Psoas muscle (tissue), 8 donors: ENCODE data around the gene PRPS2. TPM values are rescaled to one million over a fixed set of nuclear protein-coding genes. Genes with fewer than 3 reads are reported as not detected.

Experiments
- ATAC-seq, 4 donors: fragments of 200-7000 bp; cut with Tn5 transposase; one replicate each; pipeline ENCODE4 v1.9.1; 2020; ENCODE audit warnings: moderate library complexity in 3 of 4, mild to moderate bottlenecking in 2 of 4
- DNase-seq, 2 donors: peaks; one replicate each; pipeline ENCODE4 v3.0.0-alpha.2; 2020
- H3K27ac ChIP-seq: fragments of 200-600 bp; one replicate; pipeline ENCODE4 v1.8.0; 2022
- H3K27me3 ChIP-seq, 3 donors: fragments of 200-600 bp in 1 of 3; one replicate each; pipeline versions ENCODE4 v1.6.1 to v1.8.0; 2013 to 2022; ENCODE audit warnings: low read length in 2 of 3, mild to moderate bottlenecking in 2 of 3, moderate library complexity in 1 of 3; ENCODE audit not compliant: insufficient read depth in 3 of 3
- H3K36me3 ChIP-seq, 2 donors: fragments of 200-600 bp in 1 of 2; one replicate each; pipeline versions ENCODE4 v1.6.1 to v1.8.0; 2013 to 2022; ENCODE audit warnings: low read depth in 1 of 2, mild to moderate bottlenecking in 1 of 2, moderate library complexity in 1 of 2; ENCODE audit not compliant: insufficient read depth in 1 of 2
- H3K4me1 ChIP-seq: fragments of 200-600 bp; one replicate; pipeline ENCODE4 v1.8.0; 2022
- H3K4me3 ChIP-seq: fragments of 200-600 bp; one replicate; pipeline ENCODE4 v1.8.0; 2022; ENCODE audit warnings: mild to moderate bottlenecking
- H3K9me3 ChIP-seq: fragments of 200-600 bp; one replicate; pipeline ENCODE4 v1.8.0; 2022
- WGBS, 3 donors: extraction: QIAGEN DNeasy Blood & Tissue Kit; methylation state at CpG; one replicate each; pipeline versions ENCODE4 v1.1.6 to v1.1.7; 2013; 5-methylcytosine and 5-hydroxymethylcytosine counted together
- intact Hi-C, 2 donors: fragments of 100-400 bp; cut with DNase I; formaldehyde crosslinking; loops; one replicate each; pipeline versions ENCODE4 v1.11.0 to v1.14.2; 2022
- long read RNA-seq, 2 donors: library from polyadenylated mRNA; unstranded; transcript quantifications; one replicate each; pipeline ENCODE4 v2.0.0, GENCODE V29; 2021
- polyA plus RNA-seq, 3 donors: library from polyadenylated mRNA; stranded (reverse); fragments of 200-250 nt; gene quantifications; one replicate each; pipeline ENCODE4 v1.2.3, GENCODE V29; 2013
- total RNA-seq, 4 donors: library from RNA; stranded (reverse); fragmentation: NEBNext Ultra II Directional in 2 of 4; extraction: Animal tissue kit (Norgen Biotek cat#: 25700) in 2 of 4; gene quantifications; one replicate each; pipeline versions ENCODE4 v1.2.1 to v1.2.4, GENCODE V29; 2021 to 2023
- TF ChIP-seq, protein P1 (sequence below): fragments of 200-600 bp; IDR thresholded peaks from one replicate; pipeline ENCODE4 v1.8.0; 2022; ENCODE audit warnings: antibody characterized with exemption
- donor health status: healthy with polysubstance abuse.
- donor health status: DM: no; HTN: no; CAD: no; lungs with moderate emphysema.
- donor health status: Bipolar disorder and iron deficiency.
- donor health status: healthy.
- donor health status: DM: yes; HTN: yes; CAD: no.
- donor health status: DM: no; HTN: no; CAD: no.
- donor health status: DM: no; HTN: no; CAD: no.
- donor health status: DM: yes; HTN: yes; CAD: no.

PRPS2 gene
- total RNA-seq: 1 to 10 TPM; 1.9 to 3.5 (median 2.5) TPM
- polyA plus RNA-seq: 1 to 10 TPM in 2 of 3 donors, under 1 TPM in 1; 0.97 to 1.4 (median 1.1) TPM
- long read RNA-seq, donor 1, partial matches to known transcripts: 0 of 2 reads
- long read RNA-seq, donor 1, other reads (novel, unspliced or antisense): 0 of 2 reads
- long read RNA-seq, donor 2: 0 reads

DNA sequence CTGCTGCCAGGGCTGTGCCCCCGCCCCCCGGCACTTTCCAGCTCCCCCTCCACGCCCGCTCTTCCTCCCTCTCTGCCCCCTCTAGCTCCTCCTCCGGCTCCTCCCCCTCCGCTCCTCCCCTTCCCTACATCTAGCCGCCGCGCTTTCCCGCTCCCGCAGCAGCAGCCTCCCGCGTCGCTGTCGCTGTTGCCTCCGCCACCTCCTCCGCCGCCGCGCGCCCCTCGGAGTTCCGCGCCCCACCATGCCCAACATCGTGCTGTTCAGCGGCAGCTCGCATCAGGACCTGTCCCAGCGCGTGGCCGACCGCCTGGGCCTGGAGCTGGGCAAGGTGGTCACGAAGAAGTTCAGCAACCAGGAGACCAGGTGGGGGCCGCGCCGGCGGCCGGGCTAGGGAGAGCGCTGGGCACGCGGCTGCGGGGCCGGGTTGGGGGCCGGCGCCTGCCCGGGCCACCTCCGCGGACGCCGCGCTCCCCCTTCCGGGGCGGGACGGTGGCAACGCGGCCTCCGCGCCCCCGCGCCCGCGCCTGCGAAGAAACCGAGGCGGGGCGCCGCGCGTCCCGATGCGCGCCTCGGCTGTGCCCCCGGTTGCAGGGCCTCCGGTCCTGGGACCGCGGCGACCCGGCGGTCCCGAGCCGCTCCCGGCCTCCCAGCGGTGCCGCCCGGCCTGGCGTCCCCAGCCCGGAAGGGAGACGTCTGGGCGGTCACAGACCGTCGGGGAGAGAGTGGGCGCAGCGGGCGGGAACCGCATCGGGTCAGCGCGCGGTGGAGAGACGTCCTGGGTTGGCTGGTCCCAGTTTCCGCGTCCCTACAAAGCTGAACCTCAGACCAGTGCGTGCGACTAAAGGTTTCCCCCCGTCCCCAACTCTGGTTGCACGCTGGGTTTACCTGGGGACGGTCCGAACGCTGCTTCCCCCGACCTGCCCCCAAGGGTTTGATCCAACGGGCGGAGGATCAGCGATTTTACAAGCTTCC is at the start of gene PRPS2:
Gene PRPS2, plus strand, starts transcription at position 156 of the 972 bp plus-strand sequence. Its CDS starts 86 bp downstream, at position 242.
- Histone ChIP-seq H3K27me3 (peaks cover 0 to 21% (median 0%) of the 10 kb centered on the region in 3 donors), H3K9me3 (peaks cover 5% of the 10 kb centered on the region), H3K36me3 (no peaks in the 10 kb centered on the region), H3K27ac (no peak within 1 kb of the TSS), H3K4me1 (no peaks in the 10 kb centered on the region), H3K4me3 (peak within 1 kb of the TSS; percentile 61)
- intact Hi-C loops: no loop called here
- DNase-seq (peak; percentile 59 to 75), ATAC-seq (no peak)
- TF ChIP-seq, protein P1, sequence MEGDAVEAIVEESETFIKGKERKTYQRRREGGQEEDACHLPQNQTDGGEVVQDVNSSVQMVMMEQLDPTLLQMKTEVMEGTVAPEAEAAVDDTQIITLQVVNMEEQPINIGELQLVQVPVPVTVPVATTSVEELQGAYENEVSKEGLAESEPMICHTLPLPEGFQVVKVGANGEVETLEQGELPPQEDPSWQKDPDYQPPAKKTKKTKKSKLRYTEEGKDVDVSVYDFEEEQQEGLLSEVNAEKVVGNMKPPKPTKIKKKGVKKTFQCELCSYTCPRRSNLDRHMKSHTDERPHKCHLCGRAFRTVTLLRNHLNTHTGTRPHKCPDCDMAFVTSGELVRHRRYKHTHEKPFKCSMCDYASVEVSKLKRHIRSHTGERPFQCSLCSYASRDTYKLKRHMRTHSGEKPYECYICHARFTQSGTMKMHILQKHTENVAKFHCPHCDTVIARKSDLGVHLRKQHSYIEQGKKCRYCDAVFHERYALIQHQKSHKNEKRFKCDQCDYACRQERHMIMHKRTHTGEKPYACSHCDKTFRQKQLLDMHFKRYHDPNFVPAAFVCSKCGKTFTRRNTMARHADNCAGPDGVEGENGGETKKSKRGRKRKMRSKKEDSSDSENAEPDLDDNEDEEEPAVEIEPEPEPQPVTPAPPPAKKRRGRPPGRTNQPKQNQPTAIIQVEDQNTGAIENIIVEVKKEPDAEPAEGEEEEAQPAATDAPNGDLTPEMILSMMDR: no peak
- 0 to 24% (median 1%) methylated on average over 8 to 110 of the region's 113 CpGs for WGBS, 3 donors

DNA sequence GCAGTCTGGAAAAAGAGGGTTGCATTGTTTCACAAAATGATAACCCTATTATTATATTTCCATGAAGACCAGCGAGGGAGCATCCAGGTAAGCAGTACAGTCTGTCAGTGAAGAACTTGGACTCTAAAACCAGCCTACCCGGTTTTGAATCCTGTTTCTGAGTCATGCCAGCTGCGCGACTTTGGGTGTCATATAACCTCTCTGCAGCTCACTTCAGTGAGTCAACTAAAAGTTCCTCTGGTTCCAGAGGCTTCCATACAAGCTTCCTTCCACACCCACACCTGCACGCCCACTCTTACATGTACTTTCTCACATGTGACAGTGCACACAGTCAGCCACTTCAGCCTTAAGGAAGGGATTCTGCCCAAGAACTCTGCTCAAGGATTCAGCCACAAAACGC is 49.8 kb upstream of the PRPS2 start:
- no peak for ATAC-seq

DNA sequence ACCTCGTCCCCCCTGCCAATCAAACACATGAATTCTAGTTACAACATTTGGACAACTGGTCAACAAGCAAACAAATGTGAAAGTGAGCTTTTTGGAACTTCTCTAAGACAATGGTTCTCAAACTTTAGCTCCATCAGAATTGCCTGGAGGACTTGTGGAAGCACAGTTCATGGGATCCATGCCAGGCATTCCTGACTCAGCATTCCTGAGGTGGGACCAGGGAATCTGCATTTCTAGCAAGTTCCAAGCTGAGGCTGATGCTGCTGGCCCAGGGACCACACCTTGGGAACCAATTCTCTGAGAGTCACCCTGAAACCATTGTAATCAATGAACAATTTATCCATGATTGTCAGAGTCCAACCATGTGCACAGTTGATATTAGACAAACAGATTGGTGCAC is 43.8 kb upstream of the PRPS2 start:
- H3K4me1 ChIP-seq: no peaks in the 10 kb centered on the region
- H3K27ac ChIP-seq: no peak overlapping the region
- H3K4me3 ChIP-seq: no peak overlapping the region
- WGBS, 3 donors: 70 to 95% (median 94%) methylated on average over 1 of the region's 1 CpG
- DNase-seq (no peak), ATAC-seq (no peak)
- no peaks in the 10 kb centered on the region for H3K36me3 ChIP-seq
- no peaks in the 10 kb centered on the region for H3K27me3 ChIP-seq
- intact Hi-C loops: no loop called here
- H3K9me3 ChIP-seq: peaks cover 3% of the 10 kb centered on the region
- TF ChIP-seq, protein P1: no peak

More for the DNA sequence above, 49.8 kb upstream of the PRPS2 start:
- Histone ChIP-seq H3K36me3 (no peaks in the 10 kb centered on the region), H3K4me3 (no peak overlapping the region), H3K27me3 (peaks cover 0 to 5% (median 0%) of the 10 kb centered on the region in 3 donors), H3K4me1 (no peaks in the 10 kb centered on the region), H3K27ac (no peak overlapping the region), H3K9me3 (no peaks in the 10 kb centered on the region)
- intact Hi-C loops: no loop called here
- WGBS, 3 donors: 70 to 75% (median 74%) methylated on average over 6 of the region's 6 CpGs
- DNase-seq: no peak
- TF ChIP-seq, protein P1: no peak

DNA sequence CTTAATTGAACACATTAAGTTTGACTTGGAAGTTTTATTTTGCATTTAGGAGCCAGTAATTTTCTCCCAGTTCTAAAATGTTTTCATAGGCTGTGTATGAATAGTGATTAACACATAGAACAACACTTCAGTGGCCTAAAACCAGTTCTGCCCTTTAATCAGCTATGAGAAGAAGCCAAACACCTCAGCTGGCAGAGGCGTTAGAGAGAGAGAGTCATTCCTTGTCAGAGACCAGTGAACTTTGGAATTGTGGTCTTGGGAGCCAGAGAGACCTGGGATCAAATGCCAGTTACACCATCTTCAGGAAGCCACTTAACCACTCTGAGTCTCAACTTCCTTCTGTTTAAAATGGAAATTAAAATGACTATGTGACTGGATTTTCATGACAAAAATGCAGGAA is 39.3 kb upstream of the PRPS2 start:
- 58 to 74% (median 58%) methylated on average over 1 of the region's 1 CpG for WGBS, 3 donors
- TF ChIP-seq, protein P1: no peak
- Histone ChIP-seq H3K4me3 (no peak overlapping the region), H3K27ac (no peak overlapping the region), H3K36me3 (no peaks in the 10 kb centered on the region), H3K9me3 (peaks cover 3% of the 10 kb centered on the region), H3K4me1 (no peaks in the 10 kb centered on the region), H3K27me3 (peaks cover 0 to 3% (median 0%) of the 10 kb centered on the region in 3 donors)
- intact Hi-C loops: no loop called here
- DNase-seq (no peak), ATAC-seq (no peak)
